GM18868 (cell line): ENCODE measurements around the gene C16orf92.
A peak's percentile ranks its signal among the peaks of the same experiment; 100 is the strongest.

Source experiments
- ATAC-seq: cut with Tn5 transposase; IDR thresholded peaks from one replicate; pipeline ENCODE4 v1.9.1; 2021; ENCODE audit warnings: mild to moderate bottlenecking, moderate library complexity; ENCODE audit not compliant: unreplicated experiment

C16orf92 gene

DNA sequence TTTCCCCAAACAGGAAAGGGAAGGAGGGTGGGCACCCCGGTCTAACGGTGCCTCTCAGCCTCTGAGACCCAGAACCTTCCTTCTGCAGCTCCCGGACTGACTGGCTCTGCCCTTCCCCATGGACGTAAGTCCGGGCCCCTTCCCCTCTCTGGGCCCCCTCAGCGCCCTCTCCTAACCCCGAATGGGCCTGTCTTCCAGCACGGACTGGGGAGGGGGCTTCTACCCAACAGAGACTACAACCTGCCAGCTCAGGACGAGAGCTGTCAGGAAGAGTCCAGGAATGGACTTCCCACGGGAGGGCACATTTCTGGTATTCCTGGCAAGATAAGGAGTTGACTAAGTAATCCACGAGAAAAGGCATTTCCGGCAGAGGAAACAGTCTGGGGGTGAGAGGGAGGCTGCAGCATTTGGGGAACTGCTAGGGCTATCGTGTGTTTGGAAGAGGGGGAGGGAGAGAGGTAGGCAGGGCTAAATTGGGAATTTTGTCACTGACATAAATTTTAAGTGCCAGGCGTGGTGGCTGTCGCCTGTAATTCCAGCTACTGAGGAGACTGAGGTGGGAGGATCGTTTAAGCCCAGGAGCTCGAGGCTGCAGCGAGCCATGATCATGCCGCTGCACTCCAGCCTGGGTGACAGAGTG is 30.5 kb downstream of the C16orf92 start:
- ATAC-seq, result no peak

DNA sequence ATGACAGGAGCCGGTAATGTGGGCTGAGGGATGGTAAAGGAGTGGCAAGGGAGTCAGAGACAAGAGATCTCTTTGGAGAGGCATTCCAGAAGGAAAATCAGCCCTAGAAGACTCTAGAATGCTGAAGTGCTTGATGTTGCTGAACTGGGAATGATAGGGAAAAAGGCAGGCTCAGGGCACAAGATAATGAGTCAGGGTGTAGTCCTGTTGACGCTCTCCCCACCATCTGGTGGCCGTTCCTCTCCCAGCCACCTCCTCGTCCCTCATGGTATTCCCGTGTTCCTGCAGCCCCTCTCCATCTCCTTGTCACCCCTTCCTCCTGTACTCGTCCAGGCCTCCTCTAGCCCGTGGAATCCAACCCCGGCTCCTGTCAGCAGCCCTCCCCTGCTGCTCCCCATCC is 31.5 kb downstream of the C16orf92 start:
- no peak for ATAC-seq

GRCh38 chr16:30054959-30055553 is 32.1 kb downstream of the C16orf92 start:
- ATAC-seq, result no peak

GRCh38 chr16:30060346-30060745 is 37.3 kb downstream of the C16orf92 start:
- ATAC-seq, result no peak

- ATAC-seq, result no peak
These were observed 38.0 kb downstream of the C16orf92 start for GRCh38 chr16:30060836-30061554.

DNA sequence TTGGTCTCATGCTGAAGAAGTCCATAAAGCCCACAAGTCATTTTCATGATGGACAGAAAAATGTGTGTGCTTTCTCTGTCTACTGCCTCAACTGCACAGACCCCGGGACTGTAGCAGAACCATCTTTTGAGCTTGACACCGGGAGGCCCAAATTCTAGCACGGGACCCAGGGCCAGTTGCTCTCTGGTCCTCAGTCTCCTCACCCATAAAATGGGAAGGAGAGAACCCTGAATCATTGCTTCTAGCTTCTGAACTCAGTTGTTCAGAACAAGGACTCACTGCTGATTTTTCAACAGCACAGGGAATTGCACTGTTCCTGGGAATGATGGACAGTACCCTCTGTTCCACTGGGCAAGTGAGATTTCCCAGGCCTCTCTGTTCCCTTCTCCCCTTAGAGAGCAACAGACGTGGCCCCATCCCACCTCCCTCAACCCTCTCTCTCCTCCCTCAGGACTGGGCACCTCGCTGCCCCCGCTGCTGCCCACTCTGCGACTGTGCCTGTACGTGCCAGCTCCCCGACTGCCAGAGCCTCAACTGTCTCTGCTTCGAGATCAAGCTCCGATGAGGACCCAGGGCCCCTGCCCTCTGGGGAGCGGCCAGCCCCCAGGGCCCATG is 40.4 kb downstream of the C16orf92 start:
- no peak for ATAC-seq

- peak; percentile 40 for ATAC-seq
These were observed 41.1 kb downstream of the C16orf92 start for GRCh38 chr16:30063893-30064728.

GRCh38 chr16:30064729-30065101 is 41.7 kb downstream of the C16orf92 start:
- ATAC-seq, result no peak

DNA sequence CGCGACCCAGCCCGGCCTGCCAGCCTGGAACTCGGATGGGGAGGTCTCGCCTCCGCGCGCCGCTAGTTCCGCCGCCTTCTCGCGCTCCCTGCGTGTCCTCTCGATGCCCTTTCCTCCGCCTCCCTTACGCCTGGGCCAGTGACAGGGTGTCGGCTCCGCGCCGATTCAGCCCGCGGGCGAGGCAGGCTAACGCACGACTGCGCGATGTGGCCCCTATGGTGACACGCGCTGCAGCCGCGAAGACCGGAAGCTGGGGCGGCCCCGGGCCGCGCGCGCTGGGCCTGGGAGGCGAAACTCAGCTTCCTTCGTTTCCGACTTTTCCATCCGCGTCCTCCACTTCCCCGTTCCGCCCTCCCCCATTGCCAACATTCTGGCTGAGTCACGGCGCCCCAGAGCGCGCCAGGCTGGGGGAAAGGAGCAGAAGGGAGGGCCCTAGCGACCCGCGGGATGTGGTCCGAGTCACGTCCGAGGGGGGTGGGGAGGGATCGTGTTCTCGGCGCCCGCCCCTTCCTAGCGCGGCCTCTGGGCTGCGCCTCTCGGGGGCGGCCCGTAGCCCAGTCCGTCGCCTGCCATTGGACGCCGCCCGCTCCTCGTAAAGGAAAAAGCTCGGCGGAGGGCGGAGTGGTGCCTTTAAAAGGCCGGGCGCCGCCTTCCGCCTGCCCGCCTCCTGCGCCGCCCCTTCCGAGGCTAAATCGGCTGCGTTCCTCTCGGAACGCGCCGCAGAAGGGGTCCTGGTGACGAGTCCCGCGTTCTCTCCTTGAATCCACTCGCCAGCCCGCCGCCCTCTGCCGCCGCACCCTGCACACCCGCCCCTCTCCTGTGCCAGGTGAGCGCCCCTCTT is 42.3 kb downstream of the C16orf92 start, which contains the start of gene ALDOA:
ALDOA (plus strand) TSS at position 659 of the 841 bp plus-strand sequence. CDS start 1,138 bp downstream, outside the sequence.
- ATAC-seq, result peak; percentile 79

- no peak for ATAC-seq
These were observed 43.2 kb downstream of the C16orf92 start for GRCh38 chr16:30065943-30066760.

DNA sequence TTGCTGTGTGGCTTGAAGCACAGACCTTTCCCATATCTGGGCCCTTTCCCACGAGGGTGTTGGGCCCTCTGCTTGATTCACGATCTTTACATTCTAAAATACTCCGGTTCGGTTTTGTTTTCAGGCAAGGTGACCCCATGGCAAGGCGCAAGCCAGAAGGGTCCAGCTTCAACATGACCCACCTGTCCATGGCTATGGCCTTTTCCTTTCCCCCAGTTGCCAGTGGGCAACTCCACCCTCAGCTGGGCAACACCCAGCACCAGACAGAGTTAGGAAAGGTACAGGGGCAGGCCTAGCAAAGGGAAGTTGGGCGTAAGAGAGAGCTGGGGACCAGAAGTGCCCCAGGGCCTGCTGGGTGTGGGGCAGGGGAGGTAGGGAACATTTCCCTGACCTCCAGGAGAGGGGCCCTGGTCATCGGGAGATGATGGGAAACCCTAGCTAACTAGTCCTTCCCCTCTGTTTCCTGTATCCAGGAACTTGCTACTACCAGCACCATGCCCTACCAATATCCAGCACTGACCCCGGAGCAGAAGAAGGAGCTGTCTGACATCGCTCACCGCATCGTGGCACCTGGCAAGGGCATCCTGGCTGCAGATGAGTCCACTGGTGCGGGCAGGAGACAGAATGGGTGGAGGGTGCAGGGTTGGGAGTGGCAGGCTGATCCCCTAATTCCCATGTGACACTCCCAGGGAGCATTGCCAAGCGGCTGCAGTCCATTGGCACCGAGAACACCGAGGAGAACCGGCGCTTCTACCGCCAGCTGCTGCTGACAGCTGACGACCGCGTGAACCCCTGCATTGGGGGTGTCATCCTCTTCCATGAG is 44.0 kb downstream of the C16orf92 start:
- no peak for ATAC-seq

DNA sequence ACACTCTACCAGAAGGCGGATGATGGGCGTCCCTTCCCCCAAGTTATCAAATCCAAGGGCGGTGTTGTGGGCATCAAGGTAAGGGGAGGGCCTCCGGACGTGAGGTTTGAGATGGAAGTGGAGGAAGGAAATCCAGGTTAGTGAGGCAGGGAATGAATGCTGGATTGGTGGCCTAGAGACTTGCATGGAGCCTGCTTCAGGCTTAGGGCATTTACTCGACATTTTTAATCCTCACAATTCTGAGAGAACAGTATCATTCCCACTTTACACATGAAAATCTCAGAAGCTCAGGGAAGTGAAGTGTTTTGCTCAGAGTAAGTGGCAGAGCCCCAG is 44.6 kb downstream of the C16orf92 start:
- ATAC-seq, result no peak

- no peak for ATAC-seq
These were observed 45.3 kb downstream of the C16orf92 start for GRCh38 chr16:30068333-30068732.

DNA sequence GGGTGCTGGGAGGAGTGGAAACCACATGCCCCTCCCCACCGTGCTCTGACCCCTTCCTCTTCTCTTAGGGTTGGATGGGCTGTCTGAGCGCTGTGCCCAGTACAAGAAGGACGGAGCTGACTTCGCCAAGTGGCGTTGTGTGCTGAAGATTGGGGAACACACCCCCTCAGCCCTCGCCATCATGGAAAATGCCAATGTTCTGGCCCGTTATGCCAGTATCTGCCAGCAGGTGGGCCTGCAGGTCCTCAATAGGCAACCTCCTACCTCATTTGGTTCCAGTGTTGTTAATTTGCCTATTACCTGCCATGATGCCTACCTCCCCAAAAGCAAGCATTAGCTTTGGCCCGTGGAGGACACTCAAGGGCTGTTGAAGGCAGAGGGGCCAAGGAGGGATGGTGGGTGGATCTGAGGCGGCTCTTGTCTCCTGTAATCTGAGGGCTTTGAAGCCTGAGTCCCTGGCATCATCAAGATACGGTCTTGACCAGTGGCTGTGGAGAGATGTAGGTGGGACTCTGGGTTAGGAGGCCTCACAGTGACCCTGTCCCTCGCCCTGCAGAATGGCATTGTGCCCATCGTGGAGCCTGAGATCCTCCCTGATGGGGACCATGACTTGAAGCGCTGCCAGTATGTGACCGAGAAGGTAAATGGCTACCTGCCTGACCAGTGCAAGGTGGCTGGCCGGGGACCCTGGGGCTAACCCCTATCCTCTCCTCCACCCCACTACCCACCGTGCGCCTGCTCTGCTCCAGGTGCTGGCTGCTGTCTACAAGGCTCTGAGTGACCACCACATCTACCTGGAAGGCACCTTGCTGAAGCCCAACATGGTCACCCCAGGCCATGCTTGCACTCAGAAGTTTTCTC is 46.0 kb downstream of the C16orf92 start:
- ATAC-seq, result no peak

DNA sequence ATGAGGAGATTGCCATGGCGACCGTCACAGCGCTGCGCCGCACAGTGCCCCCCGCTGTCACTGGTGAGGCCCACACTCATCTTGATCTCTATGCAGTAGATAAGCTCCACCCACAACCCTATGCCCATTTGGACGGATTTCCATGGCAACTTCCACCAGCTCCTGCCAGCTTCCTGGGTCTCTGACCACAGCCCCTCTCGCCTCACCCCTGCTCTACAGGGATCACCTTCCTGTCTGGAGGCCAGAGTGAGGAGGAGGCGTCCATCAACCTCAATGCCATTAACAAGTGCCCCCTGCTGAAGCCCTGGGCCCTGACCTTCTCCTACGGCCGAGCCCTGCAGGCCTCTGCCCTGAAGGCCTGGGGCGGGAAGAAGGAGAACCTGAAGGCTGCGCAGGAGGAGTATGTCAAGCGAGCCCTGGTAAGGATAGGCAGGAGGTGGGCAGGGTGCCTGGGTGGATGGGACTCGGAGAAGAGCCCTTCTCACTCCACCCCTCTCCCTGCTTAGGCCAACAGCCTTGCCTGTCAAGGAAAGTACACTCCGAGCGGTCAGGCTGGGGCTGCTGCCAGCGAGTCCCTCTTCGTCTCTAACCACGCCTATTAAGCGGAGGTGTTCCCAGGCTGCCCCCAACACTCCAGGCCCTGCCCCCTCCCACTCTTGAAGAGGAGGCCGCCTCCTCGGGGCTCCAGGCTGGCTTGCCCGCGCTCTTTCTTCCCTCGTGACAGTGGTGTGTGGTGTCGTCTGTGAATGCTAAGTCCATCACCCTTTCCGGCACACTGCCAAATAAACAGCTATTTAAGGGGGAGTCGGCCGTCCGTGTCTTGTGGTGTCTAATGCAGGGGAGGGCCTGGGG is 46.8 kb downstream of the C16orf92 start:
- ATAC-seq, result no peak

GRCh38 chr16:30070490-30070889 is 47.5 kb downstream of the C16orf92 start:
- ATAC-seq, result no peak
